GM19467 (cell line): ENCODE measurements around the gene OTOG.

ENCODE experiments used
- ATAC-seq: cut with Tn5 transposase; IDR thresholded peaks from one replicate; pipeline ENCODE4 v1.9.1; 2021; ENCODE audit warnings: mild to moderate bottlenecking, moderate library complexity; ENCODE audit not compliant: unreplicated experiment

The OTOG gene

DNA sequence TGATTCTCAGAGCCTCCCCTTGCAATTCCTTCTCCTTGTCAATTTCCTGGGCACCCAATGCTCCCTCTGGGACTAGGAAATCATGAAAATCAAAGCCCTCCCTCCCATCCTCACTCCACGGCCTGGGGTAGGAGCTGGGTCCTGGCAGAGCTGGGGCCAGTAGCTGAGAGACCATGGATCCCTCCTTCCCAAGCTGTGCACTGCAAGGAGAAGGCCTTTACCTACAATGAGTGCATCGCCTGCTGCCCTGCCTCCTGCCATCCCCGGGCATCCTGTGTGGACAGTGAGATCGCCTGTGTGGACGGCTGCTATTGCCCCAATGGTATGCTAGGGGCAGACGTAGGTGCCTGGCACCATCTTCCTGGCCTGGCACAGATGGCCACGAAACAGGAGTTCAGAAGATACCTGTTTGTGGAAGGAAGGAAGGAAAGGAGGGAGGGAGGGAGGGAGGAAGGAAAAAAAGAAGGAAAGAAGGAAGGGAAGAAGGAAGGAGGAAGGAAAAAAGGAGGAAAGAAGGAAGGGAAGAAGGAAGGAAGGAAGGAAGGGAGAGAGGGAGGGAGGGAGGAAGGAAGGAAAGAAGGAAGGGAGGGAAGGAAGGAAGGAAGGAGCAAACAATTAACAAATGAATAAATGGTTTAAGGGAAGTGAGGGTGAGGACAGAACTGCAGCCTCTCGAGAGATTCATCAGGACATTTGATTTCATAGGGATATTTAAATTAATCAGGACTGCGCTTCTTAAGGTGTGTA lies 12.5 kb downstream of the OTOG start:
- no peak for ATAC-seq

DNA sequence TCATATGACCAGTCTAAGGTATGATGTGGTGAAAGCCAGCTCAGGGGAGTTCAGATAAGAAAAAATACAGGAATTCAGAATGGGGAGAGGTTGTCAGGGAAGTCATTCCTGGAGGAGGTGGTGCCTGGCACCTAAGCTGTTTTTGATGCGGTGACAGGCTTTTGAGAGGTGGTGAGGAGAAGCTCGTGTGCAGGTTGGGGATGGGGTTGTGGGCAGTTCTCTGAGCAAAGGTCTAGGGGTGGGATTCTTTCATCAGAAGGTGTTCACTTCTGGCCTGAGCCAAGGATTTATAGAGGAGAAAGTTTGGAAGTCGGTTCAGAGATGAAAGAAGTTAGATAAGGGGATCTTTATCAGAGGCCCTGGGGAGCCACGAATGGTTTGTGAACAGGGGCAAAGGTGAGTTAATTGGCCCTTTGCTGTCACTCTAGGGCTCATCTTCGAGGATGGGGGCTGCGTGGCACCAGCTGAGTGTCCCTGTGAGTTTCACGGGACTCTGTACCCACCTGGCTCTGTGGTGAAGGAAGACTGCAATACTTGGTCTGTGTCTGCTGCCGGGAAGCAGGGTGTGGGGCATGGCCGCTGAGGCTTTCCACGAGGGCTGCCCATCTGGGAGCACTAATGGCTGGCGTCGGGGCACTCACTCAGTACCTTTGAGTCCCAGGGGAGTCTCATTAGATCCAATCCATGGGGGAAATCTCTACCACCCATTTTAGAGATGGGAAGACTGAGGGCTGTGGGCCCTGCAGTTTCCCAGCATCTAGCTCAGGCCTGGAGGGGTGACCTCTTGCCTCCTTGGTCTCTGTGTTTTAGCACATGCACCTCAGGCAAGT lies 13.4 kb downstream of the OTOG start:
- no peak for ATAC-seq

DNA sequence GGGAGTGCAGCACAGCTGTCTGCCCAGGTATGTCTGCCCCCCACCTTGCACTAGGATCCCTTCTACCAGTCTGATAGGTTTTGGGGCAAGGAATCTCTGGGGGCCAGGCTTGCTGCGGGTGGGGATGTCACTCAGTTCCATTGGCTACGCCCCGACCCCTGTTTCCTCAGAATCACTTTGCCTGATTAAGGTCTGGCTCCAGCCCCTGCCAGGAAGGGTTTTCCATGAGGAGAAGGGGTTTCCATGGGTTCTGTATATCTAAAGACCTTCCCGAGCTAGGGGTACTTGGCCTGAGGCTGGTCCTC lies 14.0 kb downstream of the OTOG start:
- no peak for ATAC-seq

DNA sequence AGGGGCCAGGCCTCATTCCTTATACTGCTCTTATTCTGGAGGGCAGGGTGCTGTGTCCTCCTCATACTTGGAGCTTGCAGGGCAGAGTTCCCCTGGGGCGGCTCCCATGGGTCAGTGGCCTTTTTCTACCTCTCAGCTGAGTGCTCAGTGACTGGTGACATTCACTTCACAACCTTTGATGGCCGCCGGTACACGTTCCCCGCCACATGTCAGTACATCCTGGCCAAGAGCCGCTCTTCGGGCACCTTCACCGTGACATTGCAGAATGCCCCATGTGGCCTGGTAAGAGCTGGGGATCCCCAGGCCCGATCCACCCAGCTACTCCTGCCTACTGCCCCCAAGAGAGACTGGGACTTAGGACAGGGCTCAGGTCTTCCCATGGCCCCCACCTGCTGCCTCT lies 14.5 kb downstream of the OTOG start:
- ATAC-seq: no peak

DNA sequence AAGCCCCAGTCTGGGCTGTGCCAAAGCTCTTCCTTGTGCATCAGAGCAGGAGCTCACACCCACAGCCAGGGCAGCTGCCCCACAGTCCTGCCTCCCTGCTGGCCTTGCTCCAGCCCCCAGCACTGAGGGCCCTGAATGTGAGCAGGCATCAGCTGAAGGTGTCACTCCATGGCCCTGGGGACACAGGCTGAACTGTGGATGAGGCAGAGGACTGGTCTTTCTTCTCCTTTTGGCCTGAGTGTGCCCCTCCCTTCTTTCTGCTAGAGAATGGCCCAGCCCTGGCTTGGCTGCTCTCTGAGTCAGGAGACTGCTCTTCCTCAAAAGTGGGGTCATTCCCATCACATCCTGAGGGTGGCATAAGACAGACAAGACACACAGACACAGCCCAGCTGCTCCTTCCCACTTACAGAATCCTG lies 16.2 kb downstream of the OTOG start:
- no peak for ATAC-seq

DNA sequence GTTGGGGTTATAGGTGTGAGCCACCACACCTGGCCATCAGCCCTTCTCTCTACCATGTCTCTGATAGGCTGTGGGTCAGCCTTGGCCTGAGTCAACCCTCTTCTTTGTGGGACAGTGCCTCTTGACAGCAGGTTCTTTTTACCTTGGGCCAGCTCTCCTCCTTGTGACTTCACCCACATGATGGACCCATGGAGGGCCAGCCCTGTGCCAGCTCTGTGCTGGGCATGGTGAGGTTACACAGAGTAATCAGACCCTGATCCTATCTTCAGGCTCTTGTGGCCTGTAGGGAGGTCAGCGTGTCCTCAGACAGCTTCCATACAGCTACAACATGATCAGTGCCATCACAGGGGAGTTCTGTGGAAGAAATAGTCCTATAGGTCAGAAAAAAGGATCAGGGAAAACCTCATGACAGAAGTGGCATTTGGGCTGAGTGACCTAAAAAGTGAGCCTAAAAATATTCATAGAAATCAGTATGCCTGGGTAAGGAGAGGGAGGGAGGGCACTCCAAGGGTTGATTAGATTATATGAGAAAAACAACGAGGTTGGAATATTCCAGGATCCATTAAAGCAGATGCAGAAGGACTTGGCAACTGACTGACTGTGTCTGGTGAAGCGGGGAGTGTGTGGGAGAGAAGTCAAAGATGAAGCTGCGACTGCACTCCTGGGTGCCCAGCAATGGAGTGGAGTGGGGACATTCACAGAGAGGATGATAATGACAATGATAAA lies 17.1 kb downstream of the OTOG start:
- ATAC-seq: no peak

DNA sequence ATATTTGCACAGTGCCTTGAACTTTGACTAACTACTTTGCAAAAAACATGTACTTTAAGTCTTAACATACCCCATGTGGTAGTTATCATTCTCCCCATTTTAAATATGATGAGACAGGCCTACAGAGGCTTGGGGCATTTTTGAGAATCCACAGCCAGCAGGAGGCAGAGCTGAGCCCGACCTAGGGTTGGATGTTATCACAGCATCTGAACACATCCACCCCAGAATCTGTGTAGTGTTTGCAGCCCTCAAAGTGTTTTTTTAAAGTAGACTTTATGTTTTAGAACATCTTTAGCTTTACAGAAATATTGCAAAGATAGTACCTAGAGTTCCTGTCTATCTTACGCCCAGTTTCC lies 17.6 kb downstream of the OTOG start:
- no peak for ATAC-seq

DNA sequence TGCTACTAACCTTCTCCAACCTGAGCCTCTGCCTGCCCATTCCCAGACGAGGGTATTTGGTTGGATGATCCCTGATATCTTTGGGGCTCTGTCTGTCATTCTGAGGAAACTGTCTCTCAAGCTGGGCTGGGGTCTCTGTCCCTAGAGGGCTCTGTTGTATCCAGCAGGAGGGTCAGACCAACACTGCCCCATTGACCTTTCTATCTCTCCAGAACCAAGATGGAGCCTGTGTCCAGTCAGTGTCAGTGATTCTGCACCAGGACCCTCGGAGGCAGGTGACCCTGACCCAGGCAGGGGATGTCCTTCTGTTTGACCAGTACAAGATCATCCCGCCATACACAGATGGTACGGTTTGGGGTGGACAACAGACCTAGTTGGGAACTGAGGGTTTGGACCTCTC lies 21.9 kb downstream of the OTOG start:
- no peak for ATAC-seq

DNA sequence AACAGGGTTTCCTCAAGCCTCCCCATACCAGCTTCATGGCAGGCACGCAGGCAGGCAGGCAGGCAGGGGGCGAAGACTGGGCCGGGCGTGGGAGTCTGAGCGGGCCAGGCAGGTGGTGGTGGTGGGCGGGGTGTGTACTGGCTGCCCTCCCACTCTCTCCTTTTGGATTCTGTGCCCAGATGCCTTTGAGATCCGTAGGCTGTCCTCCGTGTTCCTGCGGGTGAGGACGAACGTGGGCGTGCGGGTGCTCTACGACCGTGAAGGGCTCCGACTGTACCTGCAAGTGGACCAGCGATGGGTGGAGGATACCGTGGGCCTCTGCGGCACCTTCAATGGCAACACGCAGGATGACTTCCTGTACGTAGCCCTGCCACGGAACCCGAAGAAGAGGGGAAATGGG lies 23.0 kb downstream of the OTOG start:
- no peak for ATAC-seq

DNA sequence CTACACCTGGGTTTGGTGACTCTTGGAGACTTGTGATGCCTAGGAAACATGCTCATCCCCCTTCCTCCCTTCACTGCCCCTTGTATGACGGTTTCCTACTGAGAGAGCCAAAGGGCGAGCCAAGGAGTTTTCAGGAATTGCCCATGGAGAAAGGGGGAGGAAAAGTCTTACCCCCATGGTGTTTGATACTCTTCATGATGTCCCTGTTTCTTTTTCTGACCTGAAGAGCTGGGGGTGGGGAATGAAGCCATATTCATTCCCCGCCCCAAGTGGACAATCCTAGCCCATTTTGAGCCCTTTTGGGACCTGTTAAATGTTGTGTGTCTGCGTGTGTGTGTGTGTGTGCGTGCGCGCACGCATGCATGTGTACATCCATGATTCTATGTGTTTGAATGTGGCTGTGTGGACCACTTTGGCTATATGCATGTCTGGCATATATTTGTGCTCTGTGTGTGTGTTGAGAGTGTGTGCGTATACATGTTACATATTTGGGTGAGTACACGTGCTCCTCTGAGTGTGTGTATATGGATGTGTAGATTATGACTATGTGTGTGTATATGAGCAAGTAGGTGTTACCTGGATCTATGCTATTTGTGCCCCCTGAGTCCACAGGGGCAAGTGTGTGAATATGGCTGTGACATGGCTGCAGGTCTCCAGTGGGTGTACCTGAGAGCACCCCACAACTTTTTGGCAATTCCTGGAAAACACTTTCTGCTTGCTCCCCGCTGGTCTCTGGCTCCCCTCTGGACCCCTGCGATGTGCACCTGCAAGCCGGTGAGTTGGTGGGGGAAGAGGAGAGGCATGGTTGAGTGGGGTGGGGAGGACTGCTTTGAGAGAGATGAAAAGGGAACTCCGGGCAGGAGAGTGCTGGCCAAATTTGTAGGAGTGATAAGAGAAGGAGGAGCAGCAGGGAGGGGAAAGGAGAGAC lies 24.6 kb downstream of the OTOG start:
- ATAC-seq: no peak

DNA sequence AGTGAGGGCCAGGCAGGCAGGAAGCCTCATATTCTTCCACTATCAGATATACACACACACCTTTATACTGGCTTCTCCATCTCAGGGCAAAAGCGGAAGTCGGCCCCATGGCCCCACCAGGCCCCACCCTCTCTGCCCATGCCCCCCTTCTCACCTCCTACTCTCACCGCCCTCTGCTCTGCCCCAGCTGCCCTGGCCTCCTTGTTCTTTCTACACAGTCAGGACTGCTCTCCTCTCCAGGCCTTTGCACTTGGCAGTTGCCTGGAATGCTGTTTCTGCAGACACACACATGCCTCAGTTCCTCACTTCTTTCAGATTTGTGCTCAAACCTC lies 25.3 kb downstream of the OTOG start:
- ATAC-seq: no peak

DNA sequence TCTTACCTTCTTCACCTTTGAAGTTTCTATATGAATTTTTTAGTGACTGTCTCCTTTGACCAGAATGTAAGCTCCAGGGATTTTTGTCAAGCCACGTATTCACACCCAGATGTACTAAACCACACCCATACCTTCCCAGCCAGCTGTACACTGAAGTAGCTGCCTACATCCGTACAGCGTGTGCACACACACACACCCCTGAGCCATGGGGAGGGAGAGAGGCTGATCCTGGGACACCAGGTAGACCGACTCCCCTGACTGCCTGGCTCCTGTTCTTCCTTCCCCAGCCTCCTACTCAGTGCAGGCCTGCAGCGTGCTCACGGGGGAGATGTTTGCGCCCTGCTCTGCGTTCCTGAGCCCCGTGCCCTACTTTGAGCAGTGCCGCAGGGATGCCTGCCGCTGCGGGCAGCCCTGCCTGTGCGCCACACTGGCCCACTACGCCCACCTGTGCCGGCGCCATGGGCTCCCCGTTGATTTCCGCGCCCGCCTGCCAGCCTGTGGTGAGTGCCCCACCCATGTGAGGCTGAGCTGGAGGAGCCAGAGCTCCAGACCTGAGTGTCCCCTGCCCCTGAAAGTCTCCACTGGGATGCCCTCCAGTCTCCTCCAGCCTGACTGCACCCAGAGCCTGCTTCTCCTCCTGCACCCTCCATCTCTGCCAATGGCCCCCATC lies 25.9 kb downstream of the OTOG start:
- ATAC-seq: no peak

DNA sequence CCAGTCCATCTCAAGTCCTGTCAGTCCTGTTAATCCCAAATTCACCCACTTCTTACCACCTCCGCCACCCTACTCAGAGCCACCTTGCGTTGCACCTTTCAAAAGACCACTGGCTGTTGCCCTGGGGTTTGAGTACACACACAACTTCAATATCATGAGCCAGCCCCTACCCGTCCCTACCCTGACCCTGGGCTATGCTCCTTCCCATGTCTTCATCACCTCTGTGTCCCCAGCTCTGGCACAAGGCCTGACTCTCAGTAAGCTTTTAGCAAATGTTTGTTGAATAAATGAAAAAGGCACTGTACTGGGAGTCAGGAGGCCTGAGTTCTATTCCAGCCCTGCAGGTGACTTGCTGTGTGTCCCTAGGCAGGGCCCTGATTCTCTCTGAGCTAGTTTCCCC lies 26.5 kb downstream of the OTOG start:
- ATAC-seq: no peak

DNA sequence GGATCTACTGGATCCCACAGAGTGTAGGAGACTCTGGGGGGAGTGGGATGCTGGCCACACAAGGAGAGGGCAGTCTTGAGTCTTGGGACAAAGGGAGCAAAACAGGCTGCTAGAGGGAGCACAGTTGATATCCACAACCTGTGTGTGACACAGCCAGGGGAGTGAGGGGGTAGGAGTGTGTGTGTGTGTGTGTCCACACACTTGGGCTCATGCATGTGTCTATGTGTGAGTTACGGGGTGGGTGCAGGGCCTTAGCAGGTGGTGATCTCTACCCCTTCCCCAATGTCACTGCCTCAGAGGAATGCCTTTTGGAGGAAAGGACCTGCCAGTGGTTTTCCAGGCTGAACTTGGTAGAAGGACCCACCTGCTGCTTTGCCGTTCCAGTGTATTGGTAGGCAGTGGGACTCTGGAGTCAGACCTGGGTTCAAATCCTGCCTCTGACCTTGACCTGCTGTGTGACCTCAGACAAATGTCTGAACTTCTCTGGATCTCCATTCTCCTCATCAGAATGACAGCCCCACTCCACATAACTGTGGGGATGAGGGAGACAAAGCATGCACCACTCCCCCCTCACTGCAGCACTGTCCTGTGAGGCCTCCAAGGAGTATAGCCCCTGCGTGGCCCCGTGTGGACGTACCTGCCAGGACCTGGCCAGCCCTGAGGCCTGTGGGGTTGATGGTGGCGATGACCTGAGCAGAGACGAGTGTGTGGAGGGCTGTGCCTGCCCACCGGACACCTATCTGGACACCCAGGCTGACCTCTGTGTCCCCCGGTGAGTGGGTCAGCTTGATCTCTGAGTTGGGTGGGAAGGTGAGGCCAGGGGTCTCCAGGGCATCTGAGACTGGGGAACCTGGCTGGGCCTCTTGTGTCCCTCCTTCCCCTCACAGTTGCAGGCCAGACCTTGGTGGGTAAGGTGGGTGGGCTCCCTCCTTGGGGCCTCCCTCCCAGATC lies 27.4 kb downstream of the OTOG start:
- ATAC-seq: no peak

DNA sequence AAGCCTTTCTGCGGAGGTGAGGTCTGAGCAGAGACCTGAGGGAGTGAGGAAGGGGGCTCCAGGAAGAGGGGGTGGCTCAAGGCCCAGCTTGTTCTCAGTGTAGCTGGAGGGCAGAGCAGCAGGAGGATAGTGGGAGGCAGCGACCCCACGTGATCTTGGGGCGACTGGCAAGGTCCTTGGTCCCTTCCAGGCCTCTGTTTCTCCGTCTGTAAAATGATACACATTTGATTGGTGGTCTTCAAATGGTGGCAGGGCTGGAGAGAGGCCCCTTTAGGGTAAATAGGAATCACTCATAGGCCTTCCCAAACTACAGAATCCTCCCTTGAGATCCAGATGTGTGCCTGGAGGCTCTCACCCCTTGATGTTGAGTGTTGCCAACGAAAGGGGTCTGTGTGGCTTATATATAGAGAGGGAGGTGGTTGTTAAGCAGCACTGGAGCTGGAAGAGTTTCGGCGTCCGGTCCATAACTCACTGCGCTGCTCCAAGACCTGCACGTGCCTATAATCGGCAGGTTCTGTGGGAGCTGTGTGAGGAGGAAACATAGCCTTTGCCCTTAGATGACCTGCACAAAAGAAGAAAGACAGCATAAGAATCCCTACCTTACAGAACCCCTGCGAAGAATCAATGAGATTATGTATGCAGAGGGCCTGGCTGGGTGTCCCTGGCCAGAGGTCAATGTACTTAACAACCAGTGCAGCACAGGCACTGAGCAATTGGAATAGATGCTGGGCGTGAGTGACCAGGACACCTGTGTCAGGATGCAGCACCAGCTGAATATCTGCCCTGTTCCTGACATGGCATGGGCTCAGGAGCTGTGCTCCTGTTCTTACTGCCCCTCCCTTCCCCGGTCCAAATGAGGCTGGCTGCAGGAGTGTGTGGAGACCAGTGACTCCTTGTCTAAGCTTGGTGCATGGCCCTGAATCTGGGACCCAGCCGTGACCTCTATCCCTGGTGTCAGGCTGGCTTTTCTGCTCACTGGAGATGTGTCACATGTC lies 28.7 kb downstream of the OTOG start:
- no peak for ATAC-seq

DNA sequence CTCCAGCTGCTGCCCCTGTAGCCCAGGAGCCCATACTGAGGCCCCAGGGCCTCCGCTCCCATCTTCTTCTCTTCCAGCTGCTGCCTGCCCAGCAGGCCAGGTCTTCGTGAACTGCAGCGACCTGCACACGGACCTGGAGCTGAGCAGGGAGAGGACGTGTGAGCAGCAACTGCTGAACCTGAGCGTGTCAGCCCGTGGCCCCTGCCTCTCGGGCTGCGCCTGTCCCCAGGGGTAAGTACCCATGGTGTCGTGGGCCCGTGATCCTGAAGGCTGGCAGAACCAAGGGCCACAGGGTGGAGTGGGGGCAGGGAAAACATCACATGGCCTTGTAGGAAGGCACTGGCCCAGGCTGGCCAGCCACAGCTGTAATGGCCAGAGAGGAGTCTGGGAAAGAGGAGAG lies 31.2 kb downstream of the OTOG start:
- ATAC-seq: no peak

DNA sequence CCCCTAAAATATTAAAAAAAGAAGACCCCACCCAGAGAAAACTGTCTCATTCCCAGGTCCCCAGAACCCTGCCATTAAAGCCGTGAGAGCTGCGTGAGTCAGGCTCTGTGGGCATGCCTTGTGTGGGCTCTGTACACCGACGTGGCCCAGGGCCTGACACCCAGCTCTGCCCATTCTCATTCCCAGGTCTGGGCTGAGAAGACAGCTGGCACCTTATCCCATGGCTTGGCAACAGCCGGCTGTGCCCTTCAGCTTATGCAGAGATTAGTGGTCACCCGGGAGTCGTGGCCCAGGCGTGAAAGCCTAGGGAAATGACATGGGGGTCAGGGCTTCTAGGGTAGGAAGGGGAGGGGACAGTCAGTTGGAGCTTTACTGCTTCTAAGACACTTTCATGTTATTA lies 31.9 kb downstream of the OTOG start:
- ATAC-seq: no peak

DNA sequence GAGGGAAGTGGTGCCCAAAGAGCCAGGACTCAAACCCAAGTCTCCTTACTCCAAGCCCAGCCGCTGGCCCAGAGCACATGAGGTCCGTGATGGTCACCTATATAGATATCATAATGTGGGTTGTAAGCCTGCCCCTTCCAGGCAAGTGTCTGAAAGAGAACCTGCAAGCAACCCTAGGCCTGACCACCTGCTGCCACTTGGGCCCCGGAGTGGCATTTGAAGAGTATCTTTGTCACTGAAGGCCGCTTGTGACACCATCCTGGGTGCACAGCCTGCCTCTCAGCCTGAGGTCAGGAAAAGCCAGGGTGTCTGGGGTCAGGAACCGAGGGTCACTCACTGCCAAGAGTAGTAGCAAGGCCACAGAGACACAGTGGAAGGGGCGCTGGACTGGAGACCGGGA lies 32.4 kb downstream of the OTOG start:
- no peak for ATAC-seq
